Measurements from ENCODE around the gene PODN.

PODN gene

DNA sequence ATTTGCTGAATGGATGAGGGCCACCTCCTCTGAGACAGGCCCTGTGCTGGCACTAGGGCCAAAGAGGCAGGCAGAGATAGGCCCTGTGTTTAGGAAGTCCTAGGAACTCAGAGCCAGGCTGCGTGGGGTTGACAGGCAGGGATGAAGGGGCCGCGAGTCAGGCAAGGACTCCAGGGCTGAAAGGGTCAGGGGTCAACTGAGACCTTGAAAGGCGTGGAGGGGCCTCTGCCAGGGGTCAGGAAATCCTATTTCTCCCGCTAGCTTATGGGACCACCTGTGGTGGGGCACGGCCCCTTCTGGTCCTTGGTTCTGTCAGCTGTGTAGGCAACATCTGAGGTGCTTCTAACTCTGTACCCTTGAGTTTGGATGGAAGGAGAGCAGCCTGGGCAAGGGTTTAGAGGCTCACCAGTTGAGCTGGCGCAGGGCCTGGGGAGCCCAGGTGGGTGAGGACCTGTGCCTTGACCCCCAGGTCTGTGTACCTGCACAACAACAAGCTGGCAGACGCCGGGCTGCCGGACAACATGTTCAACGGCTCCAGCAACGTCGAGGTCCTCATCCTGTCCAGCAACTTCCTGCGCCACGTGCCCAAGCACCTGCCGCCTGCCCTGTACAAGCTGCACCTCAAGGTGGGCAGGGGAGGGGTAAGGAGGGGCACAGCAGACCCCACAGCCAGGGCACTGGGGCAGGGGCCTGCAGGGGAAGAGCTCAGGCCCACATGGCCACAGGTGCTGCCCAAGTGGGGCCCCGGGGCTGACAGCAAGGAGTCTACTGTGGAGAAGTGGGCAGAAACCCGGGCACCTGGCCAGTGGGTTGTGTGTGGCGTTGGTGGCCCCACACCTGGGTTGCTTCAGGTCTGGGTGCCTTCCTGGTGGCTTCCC is 14.9 kb downstream of the PODN start:
- Mint-ChIP-seq H3K36me3 (no peaks in the 10 kb centered on the region), H3K9me3 (no peaks in the 10 kb centered on the region), H3K27ac (no peak overlapping the region), H3K4me1 (peaks cover 11% of the 10 kb centered on the region), H3K4me3 (no peak overlapping the region)
- ATAC-seq (no peak), DNase-seq (ENCODE audit: low spot score in 2 of 2) (no peak)

DNA sequence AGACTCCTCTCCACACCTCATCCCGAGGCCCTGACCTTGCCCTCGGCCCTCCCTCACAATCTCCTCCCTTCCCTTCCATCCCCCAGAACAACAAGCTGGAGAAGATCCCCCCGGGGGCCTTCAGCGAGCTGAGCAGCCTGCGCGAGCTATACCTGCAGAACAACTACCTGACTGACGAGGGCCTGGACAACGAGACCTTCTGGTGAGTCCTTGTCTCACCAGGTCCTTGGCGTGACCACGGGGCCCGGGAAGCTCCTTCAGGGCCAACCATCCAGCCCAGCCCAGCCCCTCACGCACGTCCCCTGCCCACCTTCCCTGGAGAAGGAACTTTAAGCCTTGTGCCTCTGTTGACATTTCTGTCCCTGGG is 15.6 kb downstream of the PODN start:
- H3K4me3 Mint-ChIP-seq: no peak overlapping the region
- ATAC-seq (no peak), DNase-seq (ENCODE audit: low spot score in 2 of 2) (no peak)
- H3K36me3 Mint-ChIP-seq: no peaks in the 10 kb centered on the region
- H3K9me3 Mint-ChIP-seq: no peaks in the 10 kb centered on the region
- H3K27ac Mint-ChIP-seq: no peak overlapping the region
- peaks cover 15% of the 10 kb centered on the region for H3K4me1 Mint-ChIP-seq

DNA sequence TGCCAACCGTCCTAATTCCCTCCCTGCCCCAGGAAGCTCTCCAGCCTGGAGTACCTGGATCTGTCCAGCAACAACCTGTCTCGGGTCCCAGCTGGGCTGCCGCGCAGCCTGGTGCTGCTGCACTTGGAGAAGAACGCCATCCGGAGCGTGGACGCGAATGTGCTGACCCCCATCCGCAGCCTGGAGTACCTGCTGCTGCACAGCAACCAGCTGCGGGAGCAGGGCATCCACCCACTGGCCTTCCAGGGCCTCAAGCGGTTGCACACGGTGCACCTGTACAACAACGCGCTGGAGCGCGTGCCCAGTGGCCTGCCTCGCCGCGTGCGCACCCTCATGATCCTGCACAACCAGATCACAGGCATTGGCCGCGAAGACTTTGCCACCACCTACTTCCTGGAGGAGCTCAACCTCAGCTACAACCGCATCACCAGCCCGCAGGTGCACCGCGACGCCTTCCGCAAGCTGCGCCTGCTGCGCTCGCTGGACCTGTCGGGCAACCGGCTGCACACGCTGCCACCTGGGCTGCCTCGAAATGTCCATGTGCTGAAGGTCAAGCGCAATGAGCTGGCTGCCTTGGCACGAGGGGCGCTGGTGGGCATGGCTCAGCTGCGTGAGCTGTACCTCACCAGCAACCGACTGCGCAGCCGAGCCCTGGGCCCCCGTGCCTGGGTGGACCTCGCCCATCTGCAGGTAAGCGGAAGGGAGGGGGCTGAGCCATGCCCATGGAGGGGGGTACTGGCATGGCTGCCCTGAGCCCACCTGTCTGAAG is 16.5 kb downstream of the PODN start:
- no peak for ATAC-seq
- Mint-ChIP-seq H3K9me3 (no peaks in the 10 kb centered on the region), H3K27ac (no peak overlapping the region), H3K36me3 (no peaks in the 10 kb centered on the region), H3K4me1 (peaks cover 24% of the 10 kb centered on the region), H3K4me3 (no peak overlapping the region)
- DNase-seq (ENCODE audit: low spot score in 2 of 2): no peak

DNA sequence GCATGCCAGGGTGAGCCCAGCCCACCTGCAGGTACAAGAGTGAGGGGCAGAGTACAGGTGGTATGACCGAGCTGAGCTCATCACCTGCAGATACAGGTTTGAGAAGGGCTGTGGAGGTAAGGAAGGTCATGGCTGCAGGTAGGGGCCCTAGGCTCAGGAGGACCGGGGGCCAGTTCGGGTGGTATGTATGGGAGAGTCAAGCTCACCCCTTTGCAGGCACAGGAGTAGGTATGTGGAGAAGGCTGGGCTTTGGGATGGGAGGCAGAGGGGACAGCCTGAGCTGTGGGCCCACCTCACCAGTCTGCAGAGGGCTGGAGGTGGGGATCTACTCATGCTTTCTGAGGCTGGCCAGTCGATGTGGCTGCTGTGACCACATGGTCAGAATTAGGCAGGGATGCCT is 17.2 kb downstream of the PODN start:
- H3K27ac Mint-ChIP-seq: no peak overlapping the region
- no peaks in the 10 kb centered on the region for H3K9me3 Mint-ChIP-seq
- H3K4me1 Mint-ChIP-seq: peaks cover 30% of the 10 kb centered on the region
- no peaks in the 10 kb centered on the region for H3K36me3 Mint-ChIP-seq
- H3K4me3 Mint-ChIP-seq: no peak overlapping the region
- no peak for ATAC-seq
- no peak for DNase-seq (ENCODE audit: low spot score in 2 of 2)

DNA sequence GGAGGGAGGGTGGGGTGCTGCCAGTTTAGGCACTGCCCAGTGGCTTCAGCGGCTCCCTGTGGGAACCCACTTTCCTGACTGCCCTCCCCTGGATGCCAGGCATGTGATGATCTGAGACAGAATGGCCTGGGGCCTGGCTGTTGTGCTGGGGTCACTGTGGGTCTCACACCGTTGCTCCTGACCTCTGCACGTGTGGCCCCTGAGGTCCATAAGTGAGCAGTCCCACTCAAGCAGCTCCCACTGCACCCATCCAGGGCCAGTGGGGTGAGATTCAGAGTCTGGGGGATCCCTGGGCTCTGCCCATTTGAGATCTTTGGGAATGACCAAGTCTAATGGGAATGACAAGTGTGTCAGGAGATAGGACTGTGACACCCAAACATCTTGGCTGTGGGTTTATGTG is 18.0 kb downstream of the PODN start:
- Mint-ChIP-seq H3K4me3 (no peak overlapping the region), H3K36me3 (no peaks in the 10 kb centered on the region), H3K27ac (no peak overlapping the region), H3K9me3 (no peaks in the 10 kb centered on the region), H3K4me1 (peaks cover 33% of the 10 kb centered on the region)
- DNase-seq (ENCODE audit: low spot score in 2 of 2) (no peak), ATAC-seq (no peak)

DNA sequence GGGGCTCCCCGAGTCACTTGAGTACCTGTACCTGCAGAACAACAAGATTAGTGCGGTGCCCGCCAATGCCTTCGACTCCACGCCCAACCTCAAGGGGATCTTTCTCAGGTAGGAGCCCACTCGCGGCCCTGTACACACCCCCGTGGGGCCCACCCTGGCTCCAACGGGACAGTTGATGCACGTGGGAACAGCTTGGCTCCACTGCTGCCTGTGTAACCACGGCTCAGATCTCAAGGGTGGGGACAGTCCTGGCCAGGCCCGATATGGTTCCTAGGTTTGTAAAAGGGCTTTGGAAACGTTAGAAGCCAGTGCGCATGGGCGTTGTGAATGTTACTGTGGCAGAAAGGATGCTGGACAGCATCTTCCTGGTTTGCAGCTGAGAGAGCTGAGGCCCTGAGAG is 18.8 kb downstream of the PODN start:
- H3K27ac Mint-ChIP-seq: no peak overlapping the region

DNA sequence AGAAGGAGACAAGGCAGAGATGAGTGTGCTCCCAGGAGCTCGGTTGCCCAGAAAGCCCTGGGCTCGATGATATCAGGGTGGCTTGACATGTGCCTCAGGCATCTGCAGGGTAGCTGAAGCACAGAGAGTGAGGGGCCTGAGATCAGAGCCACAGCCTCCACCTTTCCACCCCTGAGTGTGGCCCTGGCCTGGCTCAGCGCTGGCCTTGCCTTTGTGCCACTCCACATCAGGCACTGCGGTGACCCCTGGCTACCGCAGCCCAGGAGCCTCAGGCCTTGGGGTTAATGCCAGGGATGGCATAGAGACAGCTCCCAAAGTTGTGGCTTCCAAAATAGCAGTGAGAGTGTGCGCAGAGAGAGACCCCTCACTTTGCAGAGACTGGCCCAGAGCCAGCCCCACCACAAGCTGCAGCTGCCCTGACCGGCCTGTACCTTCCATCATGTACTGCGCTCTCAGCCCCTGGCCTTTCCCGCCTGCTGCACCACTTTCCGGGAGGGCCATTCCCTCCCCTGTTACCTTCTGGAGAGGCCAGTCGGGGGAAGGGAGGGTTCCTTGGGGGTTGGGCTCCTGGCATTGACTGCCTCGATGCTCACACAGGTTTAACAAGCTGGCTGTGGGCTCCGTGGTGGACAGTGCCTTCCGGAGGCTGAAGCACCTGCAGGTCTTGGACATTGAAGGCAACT is 19.5 kb downstream of the PODN start:
- Mint-ChIP-seq H3K9me3 (no peaks in the 10 kb centered on the region), H3K4me3 (no peak overlapping the region), H3K4me1 (peaks cover 28% of the 10 kb centered on the region), H3K27ac (no peak overlapping the region), H3K36me3 (no peaks in the 10 kb centered on the region)
- no peak for DNase-seq (ENCODE audit: low spot score in 2 of 2)
- ATAC-seq: no peak

More for the DNA sequence above, 18.8 kb downstream of the PODN start:
- no peak for ATAC-seq
- no peaks in the 10 kb centered on the region for H3K36me3 Mint-ChIP-seq
- no peak for DNase-seq (ENCODE audit: low spot score in 2 of 2)
- H3K4me3 Mint-ChIP-seq: no peak overlapping the region
- H3K4me1 Mint-ChIP-seq: peaks cover 28% of the 10 kb centered on the region
- no peaks in the 10 kb centered on the region for H3K9me3 Mint-ChIP-seq

DNA sequence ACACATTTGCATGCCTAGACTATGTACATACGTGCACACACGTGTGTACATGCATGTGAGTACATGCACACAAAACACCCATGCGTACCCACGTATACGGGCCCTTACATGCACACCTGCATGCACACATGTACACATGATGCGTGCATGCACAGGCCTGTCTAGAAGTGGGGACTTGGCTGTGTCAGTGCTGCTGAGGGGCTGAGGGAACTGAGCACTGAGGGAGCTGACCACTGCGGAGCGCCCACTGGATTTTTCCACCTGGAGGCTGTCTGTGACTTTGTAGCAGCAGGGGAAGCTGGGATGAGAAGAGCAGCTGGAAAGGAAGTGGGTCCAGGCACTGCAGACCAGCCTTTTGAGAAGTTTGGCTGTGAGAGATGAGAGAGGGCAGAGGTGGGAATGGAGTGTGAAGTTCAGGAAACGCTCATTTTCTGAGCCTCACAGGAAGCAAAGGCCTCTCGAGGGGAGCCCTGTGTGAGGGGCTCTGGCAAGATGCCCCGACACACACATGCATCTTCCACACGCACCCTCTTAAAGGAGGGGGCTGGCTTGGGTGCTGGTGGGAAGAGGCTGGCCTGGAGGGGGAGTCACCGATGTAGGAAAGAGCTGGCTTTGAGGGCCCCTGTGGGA is 20.9 kb downstream of the PODN start:
- H3K27ac Mint-ChIP-seq: peak overlapping the region; percentile 86
- DNase-seq (ENCODE audit: low spot score in 2 of 2) (no peak), ATAC-seq (no peak)
- H3K4me1 Mint-ChIP-seq: peaks cover 28% of the 10 kb centered on the region
- no peaks in the 10 kb centered on the region for H3K36me3 Mint-ChIP-seq
- no peaks in the 10 kb centered on the region for H3K9me3 Mint-ChIP-seq
- no peak overlapping the region for H3K4me3 Mint-ChIP-seq

DNA sequence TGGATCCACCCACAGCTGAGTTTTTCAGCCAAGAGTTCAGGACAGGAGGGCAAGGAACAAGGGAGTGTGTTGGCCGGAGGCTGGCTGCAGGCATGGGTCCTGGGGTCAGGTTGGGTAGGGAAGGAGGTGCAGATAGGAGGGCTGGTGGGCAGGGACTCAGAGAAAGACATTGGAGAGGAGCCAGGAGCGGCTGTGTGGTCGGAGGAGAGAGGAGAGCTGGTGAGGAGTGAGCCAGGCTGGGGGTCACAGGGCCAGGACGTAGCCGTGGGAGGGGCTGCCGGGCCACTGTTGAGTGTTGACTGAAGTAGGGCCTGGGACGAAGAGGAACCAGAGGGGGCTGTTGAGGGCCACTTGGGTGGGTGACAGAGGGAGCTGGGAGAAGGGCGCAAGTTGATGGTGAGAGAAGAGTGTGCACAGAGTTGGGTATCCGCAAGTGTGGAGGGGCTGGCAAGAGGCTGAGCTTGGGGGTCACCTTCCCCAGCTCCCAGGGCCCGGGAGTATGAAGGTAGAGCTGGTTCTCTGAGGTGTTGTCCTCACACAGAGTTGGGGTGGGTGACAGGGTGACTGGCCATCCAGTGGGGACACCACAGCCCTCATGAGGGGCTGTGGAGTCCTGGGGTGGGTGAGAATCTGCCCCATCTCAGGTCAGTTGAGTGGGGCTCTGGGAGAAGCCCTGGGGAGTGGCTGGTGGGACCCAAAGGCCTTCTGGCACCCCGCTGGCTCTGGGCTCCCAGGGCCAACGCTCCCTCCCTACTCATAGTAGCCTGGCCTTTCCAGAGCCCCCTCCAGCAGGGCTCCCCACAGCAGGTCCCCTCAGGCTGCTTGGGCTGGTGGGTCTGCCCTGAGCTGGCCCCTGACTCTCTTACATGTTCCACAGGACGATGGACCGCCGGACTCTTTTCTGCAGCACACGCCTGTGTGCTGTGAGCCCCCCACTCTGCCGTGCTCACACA is 21.9 kb downstream of the PODN start:
- Mint-ChIP-seq H3K36me3 (no peaks in the 10 kb centered on the region), H3K27ac (peak overlapping the region; percentile 86), H3K9me3 (no peaks in the 10 kb centered on the region), H3K4me3 (no peak overlapping the region), H3K4me1 (peaks cover 28% of the 10 kb centered on the region)
- ATAC-seq: no peak
- DNase-seq (ENCODE audit: low spot score in 2 of 2): no peak

DNA sequence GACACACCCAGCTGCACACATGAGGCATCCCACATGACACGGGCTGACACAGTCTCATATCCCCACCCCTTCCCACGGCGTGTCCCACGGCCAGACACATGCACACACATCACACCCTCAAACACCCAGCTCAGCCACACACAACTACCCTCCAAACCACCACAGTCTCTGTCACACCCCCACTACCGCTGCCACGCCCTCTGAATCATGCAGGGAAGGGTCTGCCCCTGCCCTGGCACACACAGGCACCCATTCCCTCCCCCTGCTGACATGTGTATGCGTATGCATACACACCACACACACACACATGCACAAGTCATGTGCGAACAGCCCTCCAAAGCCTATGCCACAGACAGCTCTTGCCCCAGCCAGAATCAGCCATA is 22.6 kb downstream of the PODN start:
- DNase-seq (ENCODE audit: low spot score in 2 of 2) (no peak), ATAC-seq (peak; percentile 59)
- Mint-ChIP-seq H3K4me3 (no peak overlapping the region), H3K36me3 (no peaks in the 10 kb centered on the region), H3K27ac (peak overlapping the region; percentile 86), H3K9me3 (no peaks in the 10 kb centered on the region), H3K4me1 (peaks cover 28% of the 10 kb centered on the region)

DNA sequence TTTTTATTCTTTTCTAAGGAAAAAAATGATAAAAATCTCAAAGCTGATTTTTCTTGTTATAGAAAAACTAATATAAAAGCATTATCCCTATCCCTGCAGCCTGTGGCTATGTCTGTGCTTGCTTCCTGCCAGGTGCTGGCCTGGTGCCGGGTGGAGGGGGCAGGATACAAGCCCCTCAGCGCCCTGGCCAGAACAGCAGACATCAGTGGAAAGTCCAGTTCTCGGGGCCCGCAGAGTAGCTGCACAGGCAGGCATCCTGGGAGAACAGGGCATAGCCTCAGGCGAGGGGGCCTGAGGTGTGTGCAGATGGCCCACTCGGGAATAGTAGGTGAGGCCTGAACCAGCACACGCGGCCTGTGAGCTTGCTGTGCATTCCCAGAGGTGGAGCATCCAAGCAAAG is 23.4 kb downstream of the PODN start:
- Mint-ChIP-seq H3K27ac (peak overlapping the region; percentile 86), H3K36me3 (no peaks in the 10 kb centered on the region), H3K9me3 (no peaks in the 10 kb centered on the region), H3K4me3 (no peak overlapping the region), H3K4me1 (peaks cover 28% of the 10 kb centered on the region)
- ATAC-seq: no peak
- no peak for DNase-seq (ENCODE audit: low spot score in 2 of 2)

DNA sequence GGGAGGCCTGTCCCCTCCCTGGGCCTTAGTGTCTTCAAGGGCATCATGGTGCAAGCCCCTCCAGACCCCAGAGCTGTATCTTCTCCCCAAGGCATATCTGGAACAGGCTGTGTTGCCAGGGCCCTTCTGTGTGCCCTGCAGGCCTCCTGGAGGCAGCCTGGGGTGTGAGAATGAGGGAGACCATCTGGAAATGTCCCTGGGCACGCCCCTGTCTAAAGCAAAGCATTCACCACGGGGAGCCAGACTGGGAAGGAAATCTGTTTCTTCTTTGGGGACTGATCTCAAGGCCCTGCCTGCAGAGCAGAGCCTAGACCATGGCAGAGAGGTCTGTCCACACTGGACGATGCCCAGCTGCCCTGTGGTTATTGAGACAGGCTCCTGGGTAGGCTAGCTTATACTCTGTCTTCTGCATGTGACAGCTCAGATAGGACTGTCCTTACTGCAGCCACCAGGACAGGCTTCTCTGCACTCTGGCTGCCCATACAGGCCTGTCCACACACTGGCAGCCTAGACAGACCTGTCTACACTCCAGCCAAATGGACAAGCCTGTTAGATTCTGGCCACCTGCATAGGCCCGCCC is 24.6 kb downstream of the PODN start:
- no peak overlapping the region for H3K4me3 Mint-ChIP-seq
- ATAC-seq (no peak), DNase-seq (ENCODE audit: low spot score in 2 of 2) (no peak)
- H3K9me3 Mint-ChIP-seq: no peaks in the 10 kb centered on the region
- H3K36me3 Mint-ChIP-seq: no peaks in the 10 kb centered on the region
- peaks cover 28% of the 10 kb centered on the region for H3K4me1 Mint-ChIP-seq
- no peak overlapping the region for H3K27ac Mint-ChIP-seq

DNA sequence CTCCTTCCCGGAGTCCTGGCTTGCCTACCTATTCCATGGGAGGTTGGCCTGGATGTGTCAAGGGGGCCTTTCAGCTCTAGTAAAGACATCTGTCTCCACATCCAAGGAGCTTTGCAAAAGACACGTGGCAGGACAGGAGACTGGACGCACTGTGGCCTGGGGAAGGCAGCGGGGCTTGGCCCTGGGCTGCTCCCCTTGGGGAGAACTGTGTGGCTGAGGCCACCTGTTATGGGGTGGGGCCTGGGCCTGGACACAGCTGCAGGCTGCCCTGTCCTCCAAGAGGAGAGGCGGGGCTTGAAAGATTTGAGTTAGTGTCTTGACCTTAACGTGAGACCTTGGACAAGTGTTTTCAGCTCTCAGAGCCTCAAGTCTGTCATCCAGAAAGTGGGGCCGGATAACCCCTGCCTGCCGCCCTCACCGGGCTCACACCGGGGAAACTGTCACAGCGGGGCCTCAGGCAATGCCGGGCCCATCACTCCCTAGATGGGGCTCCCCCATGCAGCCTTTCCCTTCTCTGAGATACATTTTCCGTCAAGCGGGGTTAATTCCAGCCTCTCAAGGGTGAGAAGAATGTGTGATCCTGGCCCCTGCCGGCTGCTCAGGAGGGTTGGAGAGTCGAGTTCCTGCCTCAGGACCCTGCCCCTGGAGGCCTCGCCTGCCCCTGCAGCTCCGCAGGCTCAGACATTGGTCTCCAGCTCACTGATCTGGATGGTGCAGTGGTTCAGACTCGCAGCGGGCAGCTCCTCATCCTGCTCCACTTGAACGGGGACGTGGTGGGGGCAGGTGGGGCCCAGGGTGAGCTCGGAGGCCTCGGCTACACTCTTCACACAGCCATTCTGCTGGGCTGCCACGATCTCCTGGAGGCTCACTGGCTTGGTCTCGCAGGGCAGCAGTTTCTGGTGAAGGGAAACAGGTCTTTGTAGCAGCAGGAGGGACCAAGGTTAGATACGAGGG is 25.6 kb downstream of the PODN start:
- no peak for ATAC-seq
- no peak overlapping the region for H3K27ac Mint-ChIP-seq
- DNase-seq (ENCODE audit: low spot score in 2 of 2): no peak
- peaks cover 24% of the 10 kb centered on the region for H3K4me1 Mint-ChIP-seq
- H3K36me3 Mint-ChIP-seq: no peaks in the 10 kb centered on the region
- H3K9me3 Mint-ChIP-seq: no peaks in the 10 kb centered on the region
- no peak overlapping the region for H3K4me3 Mint-ChIP-seq
